Liver (tissue), 9 donors: ENCODE measurements around the gene FAM222A. TPM values are rescaled to one million over a fixed set of nuclear protein-coding genes. Genes with fewer than 3 reads are reported as not detected.

Source experiments
- DNase-seq: peaks from one replicate; pipeline ENCODE4 v3.0.0-alpha.2; 2017; ENCODE audit warnings: low spot score
- H3K27ac ChIP-seq, 2 donors: one replicate each; pipeline ENCODE4 v1.7.0; 2013; ENCODE audit warnings: inconsistent platforms in 2 of 2, low read length in 2 of 2, control low read depth in 1 of 2, low read depth in 1 of 2, mild to moderate bottlenecking in 1 of 2
- H3K27me3 ChIP-seq, 4 donors: one replicate each; pipeline versions ENCODE4 v1.6.1 to v1.7.0; 2013; ENCODE audit warnings: low read length in 3 of 4, inconsistent platforms in 1 of 4, mild to moderate bottlenecking in 1 of 4, moderate library complexity in 1 of 4; ENCODE audit not compliant: control insufficient read depth in 4 of 4, insufficient read depth in 4 of 4
- H3K36me3 ChIP-seq, 4 donors: one replicate each; pipeline versions ENCODE4 v1.6.1 to v1.7.0; 2013; ENCODE audit warnings: low read length in 3 of 4, mild to moderate bottlenecking in 3 of 4, low read depth in 1 of 4, moderate library complexity in 1 of 4; ENCODE audit not compliant: control insufficient read depth in 4 of 4, insufficient read depth in 3 of 4
- H3K4me1 ChIP-seq, 4 donors: one replicate each; pipeline versions ENCODE4 v1.6.1 to v1.7.0; 2013; ENCODE audit warnings: low read length in 3 of 4, mild to moderate bottlenecking in 3 of 4, moderate library complexity in 1 of 4; ENCODE audit not compliant: control insufficient read depth in 4 of 4, insufficient read depth in 4 of 4
- H3K4me3 ChIP-seq, 3 donors: one replicate each; pipeline versions ENCODE4 v1.6.1 to v1.7.0; 2013; ENCODE audit warnings: low read length in 3 of 3, control low read depth in 1 of 3, low read depth in 1 of 3, mild to moderate bottlenecking in 1 of 3
- H3K9ac ChIP-seq, 2 donors: one replicate each; pipeline ENCODE4 v1.7.0; 2013; ENCODE audit warnings: low read length in 2 of 2, mild to moderate bottlenecking in 2 of 2, moderate library complexity in 2 of 2, control low read depth in 1 of 2, low read depth in 1 of 2
- H3K9me3 ChIP-seq, 4 donors: one replicate each; pipeline versions ENCODE4 v1.6.1 to v1.7.0; 2013; ENCODE audit warnings: low read length in 3 of 4; ENCODE audit not compliant: control insufficient read depth in 4 of 4
- ATF3 ChIP-seq: IDR thresholded peaks from 2 replicates; pipeline ENCODE4 v1.6.1; 2016; ENCODE audit warnings: antibody characterized with exemption
- CTCF ChIP-seq: fragments of 150-350 bp; IDR thresholded peaks from 2 replicates; pipeline ENCODE4 v1.5.1; 2017; ENCODE audit warnings: improper control_type of control experiment, low read depth, low read length; ENCODE audit not compliant: missing input control
- FOXA1 ChIP-seq: IDR thresholded peaks from 2 replicates; pipeline ENCODE4 v1.6.1; 2016; ENCODE audit warnings: antibody characterized with exemption
- HNF4A ChIP-seq, 2 donors: conservative IDR thresholded peaks; 2 replicates each; pipeline ENCODE4 v1.6.1; 2016; ENCODE audit warnings: antibody characterized with exemption in 2 of 2, mild to moderate bottlenecking in 2 of 2
- JUND ChIP-seq, 2 donors: IDR thresholded peaks; 2 replicates each; pipeline ENCODE4 v1.6.1; 2016; ENCODE audit warnings: antibody characterized with exemption in 2 of 2
- MAX ChIP-seq: IDR thresholded peaks from 2 replicates; pipeline ENCODE4 v1.6.1; 2016; ENCODE audit warnings: antibody characterized with exemption
- NR2F2 ChIP-seq: IDR thresholded peaks from 2 replicates; pipeline ENCODE4 v1.6.1; 2016; ENCODE audit warnings: antibody characterized with exemption
- RAD21 ChIP-seq, 2 donors: IDR thresholded peaks; 2 replicates each; pipeline ENCODE4 v1.6.1; 2016; ENCODE audit warnings: antibody characterized with exemption in 2 of 2, mild to moderate bottlenecking in 2 of 2
- RXRA ChIP-seq, 2 donors: IDR thresholded peaks; 2 replicates each; pipeline ENCODE4 v1.6.1; 2017 to 2018; ENCODE audit warnings: antibody characterized with exemption in 2 of 2, mild to moderate bottlenecking in 1 of 2
- SP1 ChIP-seq: IDR thresholded peaks from 2 replicates; pipeline ENCODE4 v1.6.1; 2018; ENCODE audit warnings: antibody characterized with exemption, mild to moderate bottlenecking
- TAF1 ChIP-seq: conservative IDR thresholded peaks from 2 replicates; pipeline ENCODE4 v1.6.1; 2016; ENCODE audit warnings: antibody characterized with exemption, mild to moderate bottlenecking
- YY1 ChIP-seq: IDR thresholded peaks from 2 replicates; pipeline ENCODE4 v1.6.1; 2016; ENCODE audit warnings: antibody characterized with exemption, mild to moderate bottlenecking
- ZBTB33 ChIP-seq: IDR thresholded peaks from 2 replicates; pipeline ENCODE4 v1.6.1; 2016; ENCODE audit warnings: antibody characterized with exemption
- WGBS: extraction: QIAGEN DNeasy Blood & Tissue Kit; methylation state at CpG from one replicate; pipeline ENCODE4 v1.1.7; 2013; 5-methylcytosine and 5-hydroxymethylcytosine counted together
- polyA plus RNA-seq, 2 donors: library from polyadenylated mRNA; stranded (reverse) in 1 of 2; unstranded in 1 of 2; fragments of 200-250 nt in 1 of 2; fragments of >200 nt in 1 of 2; fragmentation: Nextera tagmentation in 1 of 2; extraction: Ambion mirVana in 1 of 2; gene quantifications; one replicate each; pipeline versions ENCODE4 v1.2.1 to v1.2.3, GENCODE V29; 2013 to 2015
- total RNA-seq, 2 donors: library from RNA; depleted of rRNA; stranded (reverse); fragments of >200 nt; gene quantifications; one replicate each; pipeline ENCODE4 v1.2.3, GENCODE V29; 2014
- donor health status: healthy.
- donor health status: healthy.
- donor health status: healthy.
- donor health status: healthy.
- donor health status: healthy.

The FAM222A gene
- total and polyA plus RNA-seq, 4 donors, result 0.97 to 2.2 (median 1.9) TPM

- Histone ChIP-seq H3K27ac (peak overlapping the region in 1 of 2 donors; percentile 15), H3K9ac (peak overlapping the region in 1 of 2 donors; percentile 6), H3K4me1 (peaks cover 27 to 74% (median 68%) of the 10 kb centered on the region in 4 donors), H3K36me3 (no peaks in the 10 kb centered on the region), H3K27me3 (no peaks in the 10 kb centered on the region), H3K9me3 (no peaks in the 10 kb centered on the region), H3K4me3 (no peak overlapping the region)
- no peak for DNase-seq
- TF ChIP-seq FOXA1 (no peak), MAX (no peak), ATF3 (no peak), NR2F2 (no peak), RXRA (IDR thresholded peaks at IDR 0.05) (no peak), CTCF (no peak), SP1 (no peak), TAF1 (no peak)
- WGBS, result 61% methylated on average over 1 of the region's 1 CpG
Measured at GRCh38 chr12:109720857-109721189, 7.2 kb downstream of the FAM222A start.

- Histone ChIP-seq H3K36me3 (no peaks in the 10 kb centered on the region), H3K9ac (no peak overlapping the region), H3K4me3 (no peak overlapping the region), H3K4me1 (peaks cover 27 to 69% (median 64%) of the 10 kb centered on the region in 4 donors), H3K27ac (peak overlapping the region in 1 of 2 donors; percentile 15), H3K9me3 (no peaks in the 10 kb centered on the region), H3K27me3 (no peaks in the 10 kb centered on the region)
- 50% methylated on average over 10 of the region's 10 CpGs for WGBS
- no peak for DNase-seq
- TF ChIP-seq MAX (no peak), HNF4A (conservative IDR thresholded peaks at IDR 0.05) (peak; percentile 55 to 72), SP1 (peak; percentile 50), TAF1 (no peak), RXRA (IDR thresholded peaks at IDR 0.05) (peak; percentile 71 to 77), CTCF (no peak), RAD21 (IDR thresholded peaks at IDR 0.05) (peak; percentile 30 to 68), NR2F2 (no peak), YY1 (peak; percentile 46), ZBTB33 (no peak), JUND (IDR thresholded peaks at IDR 0.05) (no peak)
Measured at GRCh38 chr12:109721276-109721675, 7.7 kb downstream of the FAM222A start.
